CD14-positive monocyte (primary cell): ENCODE results near the gene HMCN2. TPM values are rescaled to one million over a fixed set of nuclear protein-coding genes. Genes with fewer than 3 reads are reported as not detected.

Experiments
- DNase-seq, 3 donors: peaks; one replicate each; pipeline ENCODE4 v3.0.0-alpha.2; 2011 to 2022
- H2AFZ ChIP-seq: 2 replicates; pipeline ENCODE4 v1.6.0; 2012; ENCODE audit warnings: mild to moderate bottlenecking, low read depth, low read length, inconsistent platforms; ENCODE audit not compliant: insufficient read depth, poor library complexity, severe bottlenecking
- H3K27ac ChIP-seq, 2 donors: 1 replicate in 1 of 2; 2 replicates in 1 of 2; pipeline ENCODE4 v1.5.1; 2012 to 2013; ENCODE audit warnings: low read length in 2 of 2, control low read depth in 1 of 2, inconsistent platforms in 1 of 2, low read depth in 1 of 2, mild to moderate bottlenecking in 1 of 2
- H3K27me3 ChIP-seq, 2 donors: one replicate each; pipeline versions ENCODE4 v1.6.0 to v1.6.1; 2011 to 2013; ENCODE audit warnings: low read length in 2 of 2; ENCODE audit not compliant: control insufficient read depth in 2 of 2, insufficient read depth in 2 of 2
- H3K36me3 ChIP-seq, 2 donors: replicated peaks in 1 of 2; 1 replicate in 1 of 2; 2 replicates in 1 of 2; pipeline versions ENCODE4 v1.5.1 to v1.6.1; 2012 to 2013; ENCODE audit warnings: low read length in 2 of 2, control low read depth in 1 of 2, inconsistent platforms in 1 of 2, mild to moderate bottlenecking in 1 of 2; ENCODE audit not compliant: insufficient read depth in 2 of 2, control insufficient read depth in 1 of 2
- H3K4me1 ChIP-seq, 2 donors: 1 replicate in 1 of 2; 2 replicates in 1 of 2; pipeline versions ENCODE4 v1.5.1 to v1.6.1; 2012 to 2013; ENCODE audit warnings: low read length in 2 of 2, control low read depth in 1 of 2, inconsistent platforms in 1 of 2, mild to moderate bottlenecking in 1 of 2, moderate library complexity in 1 of 2; ENCODE audit not compliant: insufficient read depth in 2 of 2, control insufficient read depth in 1 of 2
- H3K4me2 ChIP-seq: replicated peaks from 2 replicates; pipeline ENCODE3; 2012; ENCODE audit warnings: low read length, moderate library complexity, mild to moderate bottlenecking; ENCODE audit not compliant: poor library complexity, severe bottlenecking; ENCODE audit errors: extremely low read depth
- H3K4me3 ChIP-seq, 3 experiments: fragments of 200-600 bp in 1 of 3; sonication (generic) in 1 of 3; replicated peaks in 1 of 3; 1 replicate in 2 of 3; 2 replicates in 1 of 3; pipeline ENCODE4 v1.5.1; 2011 to 2013; ENCODE audit warnings: low read length in 3 of 3, mild to moderate bottlenecking in 3 of 3, control low read depth in 2 of 3, low read depth in 2 of 3, inconsistent platforms in 1 of 3, moderate library complexity in 1 of 3
- H3K79me2 ChIP-seq: 2 replicates; pipeline ENCODE4 v1.6.0; 2012; ENCODE audit warnings: mild to moderate bottlenecking, control low read depth, inconsistent platforms, low read length, moderate library complexity; ENCODE audit not compliant: insufficient read depth
- H3K9ac ChIP-seq: 2 replicates; pipeline ENCODE4 v1.6.0; 2017; ENCODE audit warnings: low read length, mild to moderate bottlenecking; ENCODE audit not compliant: insufficient read depth, poor library complexity, severe bottlenecking
- H3K9me3 ChIP-seq, 2 donors: replicated peaks in 1 of 2; 1 replicate in 1 of 2; 2 replicates in 1 of 2; pipeline versions ENCODE4 v1.5.1 to v1.6.1; 2012 to 2013; ENCODE audit warnings: low read length in 2 of 2, control low read depth in 1 of 2; ENCODE audit not compliant: control insufficient read depth in 1 of 2, insufficient read depth in 1 of 2
- H4K20me1 ChIP-seq: 2 replicates; pipeline ENCODE4 v1.6.0; 2012; ENCODE audit warnings: mild to moderate bottlenecking, low read length, control low read depth, moderate library complexity; ENCODE audit not compliant: insufficient read depth
- H3K27ac Mint-ChIP-seq, 7 donors: one replicate each; pipeline ENCODE4 v1.8.0; 2020; ENCODE audit warnings: mild to moderate bottlenecking in 7 of 7, mixed read lengths in 7 of 7, moderate library complexity in 6 of 7, inconsistent platforms in 2 of 7
- H3K27me3 Mint-ChIP-seq, 3 donors: one replicate each; pipeline ENCODE4 v1.8.0; 2021 to 2022; ENCODE audit warnings: low read depth in 3 of 3, mild to moderate bottlenecking in 3 of 3, mixed read lengths in 3 of 3, moderate library complexity in 3 of 3, inconsistent platforms in 1 of 3
- H3K36me3 Mint-ChIP-seq, 2 donors: one replicate each; pipeline ENCODE4 v1.8.0; 2020; ENCODE audit warnings: mixed read lengths in 2 of 2, inconsistent platforms in 1 of 2, mild to moderate bottlenecking in 1 of 2
- H3K4me1 Mint-ChIP-seq: one replicate; pipeline ENCODE4 v1.8.0; 2020; ENCODE audit warnings: mild to moderate bottlenecking, mixed read lengths
- H3K4me3 Mint-ChIP-seq, 2 donors: one replicate each; pipeline ENCODE4 v1.8.0; 2020; ENCODE audit warnings: mild to moderate bottlenecking in 2 of 2, mixed read lengths in 2 of 2, moderate library complexity in 1 of 2
- H3K9me3 Mint-ChIP-seq, 7 donors: one replicate each; pipeline ENCODE4 v1.8.0; 2020 to 2022; ENCODE audit warnings: mixed read lengths in 7 of 7, mild to moderate bottlenecking in 6 of 7, moderate library complexity in 6 of 7, inconsistent platforms in 2 of 7
- CTCF ChIP-seq: fragments of 200-600 bp; IDR thresholded peaks from one replicate; pipeline ENCODE4 v1.8.0; 2022; ENCODE audit warnings: antibody characterized with exemption, mild to moderate bottlenecking
- WGBS: methylation state at CpG from one replicate; pipeline ENCODE4 v1.1.5; 2013; ENCODE audit warnings: missing lambda C conversion rate; ENCODE audit not compliant: insufficient coverage; 5-methylcytosine and 5-hydroxymethylcytosine counted together
- intact Hi-C, 2 donors: fragments of 100-400 bp; cut with micrococcal nuclease; formaldehyde crosslinking; loops; one replicate each; pipeline versions ENCODE4 v1.15.0 to v1.15.1; 2023
- polyA plus RNA-seq, 3 donors: library from polyadenylated mRNA; depleted of rRNA in 1 of 3; unstranded in 2 of 3; stranded (reverse) in 1 of 3; fragments of 300-500 nt in 2 of 3; fragments of >200 nt in 1 of 3; fragmentation: Illumina TruSeq in 2 of 3; gene quantifications; 1 replicate in 2 of 3; 2 replicates in 1 of 3; pipeline ENCODE4 v1.2.3, GENCODE V29; 2012 to 2021

Gene HMCN2
- polyA plus RNA-seq, 3 donors: not detected

GRCh38 chr9:130309689-130310455 is 44.3 kb downstream of the HMCN2 start:
- Histone ChIP-seq H3K9ac (no peak overlapping the region), H3K27me3 (no peaks in the 10 kb centered on the region), H4K20me1 (no peaks in the 10 kb centered on the region), H3K79me2 (no peaks in the 10 kb centered on the region), H3K36me3 (no peaks in the 10 kb centered on the region), H3K4me2 (no peak overlapping the region), H3K27ac (no peak overlapping the region), H3K4me1 (no peaks in the 10 kb centered on the region), H3K4me3 (no peak overlapping the region), H3K9me3 (no peaks in the 10 kb centered on the region), H2AFZ (no peak overlapping the region)
- peaks cover 0 to 6% (median 0%) of the 10 kb centered on the region in 7 donors for H3K9me3 Mint-ChIP-seq
- no peak for TF ChIP-seq CTCF
- peak overlapping the region in 1 of 7 donors; percentile 77 for H3K27ac Mint-ChIP-seq
- intact Hi-C loops: no loop called here
- H3K4me3 Mint-ChIP-seq: no peak overlapping the region
- H3K27me3 Mint-ChIP-seq: peaks cover 3 to 6% (median 4%) of the 10 kb centered on the region in 3 donors
- 95% methylated on average over 8 of the region's 13 CpGs for WGBS
- H3K36me3 Mint-ChIP-seq: no peaks in the 10 kb centered on the region
- no peaks in the 10 kb centered on the region for H3K4me1 Mint-ChIP-seq
- DNase-seq: no peak

DNA sequence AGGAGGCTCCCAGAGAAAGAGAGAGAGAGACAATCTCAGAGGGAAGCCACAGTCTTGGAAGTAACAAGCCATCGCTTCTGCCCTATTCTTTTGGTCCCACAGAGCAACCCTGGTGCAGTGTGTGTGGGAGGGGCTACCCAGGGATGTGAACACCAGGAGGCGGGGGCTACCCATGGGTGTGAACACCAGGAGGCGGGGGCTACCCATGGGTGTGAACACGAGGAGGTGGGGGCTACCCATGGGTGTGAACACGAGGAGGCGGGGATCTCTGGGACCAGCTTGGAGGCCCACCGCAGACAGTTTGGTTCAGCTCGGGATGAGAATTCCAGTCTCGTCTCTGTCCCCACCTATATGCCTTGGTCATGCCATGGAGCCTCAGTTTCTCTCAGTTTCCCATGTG is 44.9 kb downstream of the HMCN2 start:
- no peaks in the 10 kb centered on the region for H3K79me2 ChIP-seq
- no peaks in the 10 kb centered on the region for H3K36me3 ChIP-seq
- no peak overlapping the region for H3K4me3 Mint-ChIP-seq
- no peaks in the 10 kb centered on the region for H3K9me3 ChIP-seq
- H3K27me3 Mint-ChIP-seq: peaks cover 3 to 6% (median 4%) of the 10 kb centered on the region in 3 donors
- WGBS: 88% methylated on average over 7 of the region's 9 CpGs
- H3K36me3 Mint-ChIP-seq: no peaks in the 10 kb centered on the region
- H3K4me1 Mint-ChIP-seq: no peaks in the 10 kb centered on the region
- H3K27ac Mint-ChIP-seq: peak overlapping the region in 1 of 7 donors; percentile 77
- H4K20me1 ChIP-seq: no peaks in the 10 kb centered on the region
- no peak overlapping the region for H3K4me2 ChIP-seq
- H3K4me3 ChIP-seq: no peak overlapping the region
- H3K9me3 Mint-ChIP-seq: peaks cover 0 to 6% (median 0%) of the 10 kb centered on the region in 7 donors
- no peak overlapping the region for H2AFZ ChIP-seq
- H3K9ac ChIP-seq: no peak overlapping the region
- intact Hi-C loops: no loop called here
- TF ChIP-seq CTCF: no peak
- no peak overlapping the region for H3K27ac ChIP-seq
- H3K27me3 ChIP-seq: no peaks in the 10 kb centered on the region
- H3K4me1 ChIP-seq: no peaks in the 10 kb centered on the region
- DNase-seq: no peak
